KOPT-K1 (cell line): ENCODE results near the gene ARF3.

Source experiments
- H3K27ac ChIP-seq: fragments of 200-600 bp; sonication (generic); 2 replicates; pipeline ENCODE4 v1.5.1; 2016; ENCODE audit warnings: antibody characterized with exemption, mild to moderate bottlenecking, low read depth, low read length; ENCODE audit not compliant: poor library complexity, severe bottlenecking
- H3K36me3 ChIP-seq: fragments of 200-600 bp; sonication (generic); 2 replicates; pipeline ENCODE4 v1.5.1; 2017; ENCODE audit warnings: antibody characterized with exemption, mild to moderate bottlenecking, low read length, moderate library complexity; ENCODE audit not compliant: insufficient read depth
- H3K9me3 ChIP-seq: fragments of 200-600 bp; sonication (generic); 2 replicates; pipeline ENCODE4 v1.5.1; 2017; ENCODE audit warnings: antibody characterized with exemption, low read length, mild to moderate bottlenecking; ENCODE audit not compliant: insufficient read depth, poor library complexity, severe bottlenecking

ARF3 gene

GRCh38 chr12:48958049-48958388, 732 bp upstream of the ARF3 start:
- Histone ChIP-seq H3K36me3 (peaks cover 18% of the 10 kb centered on the region; the same call in 1 of the 2 replicates), H3K9me3 (no peaks in the 10 kb centered on the region), H3K27ac (no peak overlapping the region)

- no peaks in the 10 kb centered on the region for H3K9me3 ChIP-seq
- H3K36me3 ChIP-seq, result peaks cover 29% of the 10 kb centered on the region; the same call in 1 of the 2 replicates
- H3K27ac ChIP-seq, result peak overlapping the region; percentile 85
These were observed 777 bp downstream of the ARF3 start for GRCh38 chr12:48956279-48957140.

GRCh38 chr12:48954841-48955501, 2.3 kb downstream of the ARF3 start:
- H3K27ac ChIP-seq, result no peak overlapping the region
- H3K9me3 ChIP-seq, result no peaks in the 10 kb centered on the region
- peaks cover 36% of the 10 kb centered on the region; the same call in 1 of the 2 replicates for H3K36me3 ChIP-seq

DNA sequence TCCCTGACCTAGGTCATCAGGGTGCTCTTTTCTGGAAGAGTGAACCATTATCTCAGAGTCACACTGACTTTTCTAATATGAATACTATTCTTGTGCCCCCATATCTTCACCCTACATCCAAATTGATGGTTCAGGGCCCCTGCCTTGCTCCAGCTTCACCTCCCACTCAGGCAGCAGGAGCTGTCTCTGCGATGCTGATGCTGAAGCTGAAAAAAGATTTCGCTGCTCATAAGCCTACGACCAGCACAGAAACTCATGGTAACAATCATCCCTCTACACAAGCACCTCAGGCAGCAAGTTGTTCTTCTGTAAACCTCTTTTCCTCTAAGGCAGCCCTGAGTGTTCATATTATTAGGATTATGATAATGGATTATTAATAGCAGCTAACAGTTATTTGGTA, 3.2 kb downstream of the ARF3 start:
- H3K9me3 ChIP-seq, result no peaks in the 10 kb centered on the region
- peaks cover 42% of the 10 kb centered on the region for H3K36me3 ChIP-seq
- no peak overlapping the region for H3K27ac ChIP-seq

- Histone ChIP-seq H3K9me3 (no peaks in the 10 kb centered on the region), H3K27ac (no peak overlapping the region), H3K36me3 (peaks cover 42% of the 10 kb centered on the region)
These were observed 4.6 kb downstream of the ARF3 start for GRCh38 chr12:48952691-48953090.

DNA sequence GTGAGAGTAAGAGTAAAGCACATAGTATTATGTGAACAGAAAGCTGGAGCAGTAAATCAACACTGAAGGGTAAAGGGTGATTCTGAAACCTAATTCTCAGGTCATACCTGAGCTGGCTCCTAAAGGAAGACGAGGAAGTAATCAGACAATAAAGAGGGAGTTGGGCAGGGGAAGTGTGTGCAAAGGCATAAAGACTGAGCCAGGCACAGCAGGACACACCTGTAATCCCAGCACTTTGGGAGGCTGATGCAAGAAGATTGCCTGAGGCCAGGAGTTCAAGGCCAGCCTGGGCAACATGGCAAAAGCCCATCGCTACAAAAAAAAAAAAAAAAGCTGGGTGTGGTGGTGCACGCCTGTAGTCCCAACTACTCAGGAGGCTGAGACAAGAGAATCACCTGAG, 9.6 kb downstream of the ARF3 start:
- no peak overlapping the region for H3K27ac ChIP-seq
- peaks cover 29% of the 10 kb centered on the region for H3K36me3 ChIP-seq
- no peaks in the 10 kb centered on the region for H3K9me3 ChIP-seq

DNA sequence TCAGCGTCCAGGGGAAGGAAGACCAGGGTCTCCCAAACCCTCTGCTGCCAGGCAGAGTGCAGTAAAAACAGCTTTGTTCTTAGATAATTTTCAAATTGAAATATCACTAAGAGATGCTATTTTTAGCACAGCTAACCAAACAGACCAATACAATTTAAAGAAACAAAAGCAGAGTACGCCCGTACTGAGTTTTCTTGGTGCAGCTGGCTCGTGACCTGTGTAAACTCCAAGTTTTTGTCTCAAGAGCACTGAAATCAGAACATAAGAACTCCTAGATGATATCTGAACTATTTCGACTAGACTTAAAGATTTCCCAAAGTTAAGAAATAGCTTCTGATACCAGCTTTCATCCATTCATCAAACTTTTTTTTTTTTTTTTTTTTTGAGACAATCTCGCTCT, 10.3 kb downstream of the ARF3 start:
- H3K27ac ChIP-seq, result no peak overlapping the region

DNA sequence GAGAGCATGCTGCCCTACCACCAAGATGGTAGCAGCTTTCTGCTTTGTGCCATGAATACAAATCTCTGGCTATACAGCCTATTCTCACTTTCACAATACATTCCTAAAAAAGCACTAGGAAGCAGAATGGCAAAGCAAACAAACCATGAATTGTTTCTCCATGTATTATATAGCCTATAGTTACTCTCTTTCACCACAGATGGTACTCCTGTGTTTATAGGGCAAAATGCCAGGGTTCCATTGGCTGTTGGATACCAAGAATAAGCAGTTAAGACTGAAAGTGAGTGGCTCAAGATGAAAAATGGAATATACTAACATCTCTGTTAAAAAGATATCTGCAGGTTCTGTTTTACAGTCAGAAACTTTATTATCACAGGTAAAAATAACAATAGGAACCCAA, 11.1 kb downstream of the ARF3 start:
- H3K9me3 ChIP-seq, result no peaks in the 10 kb centered on the region
- no peak overlapping the region for H3K27ac ChIP-seq

More for the DNA sequence above, 10.3 kb downstream of the ARF3 start:
- Histone ChIP-seq H3K9me3 (no peaks in the 10 kb centered on the region), H3K36me3 (peaks cover 27% of the 10 kb centered on the region)

GRCh38 chr12:48943221-48943620, 14.1 kb downstream of the ARF3 start:
- no peaks in the 10 kb centered on the region for H3K9me3 ChIP-seq
- peaks cover 49% of the 10 kb centered on the region for H3K36me3 ChIP-seq
- H3K27ac ChIP-seq, result no peak overlapping the region

More for the DNA sequence above, 11.1 kb downstream of the ARF3 start:
- H3K36me3 ChIP-seq, result peaks cover 31% of the 10 kb centered on the region

DNA sequence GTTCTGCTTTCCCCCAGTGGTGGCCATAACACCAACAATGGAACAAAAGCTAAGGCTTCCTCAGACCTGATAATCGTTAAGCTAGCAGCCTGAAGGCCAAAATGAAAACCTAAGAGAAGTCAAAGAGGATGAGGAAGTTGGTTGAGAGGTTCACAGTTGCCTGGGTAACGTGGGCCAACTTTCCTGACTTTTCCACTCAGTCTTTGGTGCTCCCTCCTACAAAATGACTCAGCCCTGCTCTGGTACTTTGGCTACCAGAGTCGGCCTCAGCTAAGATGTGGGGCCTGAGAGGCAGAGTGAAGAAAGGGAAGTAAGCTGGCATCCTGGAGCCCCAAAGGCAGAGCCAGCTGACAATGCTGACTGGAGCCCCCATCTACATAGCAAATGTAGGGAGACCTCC, 17.1 kb downstream of the ARF3 start:
- Histone ChIP-seq H3K27ac (no peak overlapping the region), H3K9me3 (no peaks in the 10 kb centered on the region), H3K36me3 (peaks cover 72% of the 10 kb centered on the region)

GRCh38 chr12:48938805-48939204, 18.5 kb downstream of the ARF3 start:
- Histone ChIP-seq H3K27ac (no peak overlapping the region), H3K36me3 (peaks cover 85% of the 10 kb centered on the region), H3K9me3 (no peaks in the 10 kb centered on the region)

GRCh38 chr12:48937170-48937569, 20.1 kb downstream of the ARF3 start:
- H3K9me3 ChIP-seq, result no peaks in the 10 kb centered on the region
- H3K36me3 ChIP-seq, result peaks cover 94% of the 10 kb centered on the region
- H3K27ac ChIP-seq, result no peak overlapping the region

- Histone ChIP-seq H3K36me3 (peaks cover 93% of the 10 kb centered on the region), H3K9me3 (no peaks in the 10 kb centered on the region), H3K27ac (no peak overlapping the region)
These were observed 20.8 kb downstream of the ARF3 start for GRCh38 chr12:48936379-48936979.

DNA sequence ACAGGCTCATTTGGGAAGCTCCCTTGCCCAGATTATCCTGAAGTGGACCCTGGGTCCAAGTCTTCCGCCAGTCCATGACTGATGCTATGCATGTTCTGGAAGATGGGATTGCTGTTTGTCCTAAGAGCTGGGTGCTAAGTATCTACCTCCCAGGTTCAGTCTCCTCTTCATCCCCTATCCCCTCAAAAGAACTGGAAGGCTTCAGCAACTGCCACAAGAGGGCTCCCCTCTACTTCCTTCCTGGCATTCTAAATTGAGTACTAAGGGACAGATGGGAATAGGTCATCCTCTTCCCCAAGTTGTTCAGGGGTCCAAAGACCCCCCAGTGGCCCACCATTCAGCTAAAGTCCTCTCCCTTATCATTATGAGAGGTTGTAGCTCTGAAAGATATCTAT, 23.0 kb downstream of the ARF3 start:
- H3K27ac ChIP-seq, result no peak overlapping the region
- H3K9me3 ChIP-seq, result no peaks in the 10 kb centered on the region
- peaks cover 90% of the 10 kb centered on the region for H3K36me3 ChIP-seq

DNA sequence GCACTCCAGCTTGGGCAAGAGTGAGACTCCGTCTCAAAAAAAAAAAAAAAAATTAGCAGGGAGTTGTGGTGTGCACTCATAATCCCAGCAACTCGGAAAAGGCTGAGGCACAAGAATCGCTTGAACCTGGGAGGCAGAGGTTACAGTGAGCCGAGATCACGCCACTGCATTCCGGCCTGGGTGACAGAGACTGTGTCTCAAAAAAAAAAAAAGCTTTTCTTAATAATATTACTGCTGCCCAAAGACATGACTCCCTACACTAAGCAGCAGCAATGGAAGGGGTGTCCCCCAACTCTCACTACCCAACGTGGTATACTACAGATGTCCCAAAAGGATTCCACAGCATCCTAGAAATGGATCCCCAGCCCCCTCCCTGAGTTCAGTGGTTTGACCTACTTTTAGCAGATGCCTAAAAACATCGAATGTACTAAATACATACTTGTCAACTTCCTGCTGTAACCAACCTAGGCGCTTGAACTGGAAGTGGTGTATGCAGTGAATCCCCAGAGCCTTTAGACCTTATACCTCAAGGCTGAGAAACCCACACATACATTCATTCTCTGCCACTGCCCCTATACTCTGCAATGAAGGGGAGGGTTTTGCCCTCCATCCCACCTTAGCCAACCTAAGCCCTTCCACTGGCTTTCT, 23.5 kb downstream of the ARF3 start:
- Histone ChIP-seq H3K36me3 (peaks cover 87% of the 10 kb centered on the region), H3K27ac (no peak overlapping the region), H3K9me3 (no peaks in the 10 kb centered on the region)
